SHP77 treated with DMSO at 0.1 percent for 48 hours (cell line): ENCODE data around the gene DPAGT1.
"Not testable (repeated sequence)": the region's sequence is repeated elsewhere in the genome, so short reads cannot be mapped to it uniquely, and the experiment has no call there.

Experiments used
- DNase-seq: peaks from one replicate; lab custom pipeline; 2025; lab: John Stamatoyannopoulos, UW

The DPAGT1 gene

GRCh38 chr11:119101759-119102423 is at the start of gene DPAGT1:
Gene DPAGT1 (minus strand): TSS chr11:119101853. CDS start chr11:119101655, 198 bp downstream.
- peak; percentile 95 for DNase-seq

GRCh38 chr11:119149786-119150275 is 48.2 kb upstream of the DPAGT1 start:
- DNase-seq = no peak

DNA sequence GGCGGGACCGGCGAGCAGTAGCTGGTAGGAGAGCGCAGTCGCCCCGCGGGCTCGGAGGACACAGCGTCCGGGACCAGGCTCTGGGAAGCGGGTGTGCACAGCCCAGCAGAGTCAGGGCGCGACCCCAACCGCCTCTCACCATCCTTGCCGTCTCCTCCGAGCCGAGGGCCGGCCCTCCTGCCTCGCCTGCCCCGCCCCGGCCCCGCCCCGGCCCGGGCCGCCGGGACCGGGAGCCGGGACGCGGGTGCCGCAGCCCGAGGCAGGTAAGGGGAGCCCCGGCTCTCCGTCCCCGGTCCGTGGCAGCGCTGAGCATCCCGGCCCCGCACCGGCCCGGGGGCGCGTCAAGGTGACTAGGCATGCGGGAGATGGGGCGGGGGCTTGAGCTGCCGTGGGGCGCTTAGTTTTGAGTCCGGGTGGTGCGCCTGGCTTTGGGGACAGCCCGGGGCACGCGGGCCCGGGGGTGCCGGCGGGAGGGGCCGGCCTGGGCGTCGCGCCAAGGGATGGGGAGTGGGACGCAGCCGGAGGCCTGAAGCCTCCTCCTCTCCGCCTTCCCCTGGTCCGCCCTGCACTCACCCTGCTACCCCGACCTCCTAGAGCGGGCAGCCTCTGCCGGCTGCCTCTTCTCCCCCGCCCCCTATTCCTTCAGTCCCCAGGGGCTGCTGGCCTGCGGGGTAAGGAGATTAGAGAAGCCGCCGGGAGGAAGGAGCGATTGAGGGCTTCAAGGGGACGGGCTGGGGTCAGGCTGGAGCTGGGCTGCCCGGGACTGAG is 47.5 kb upstream of the DPAGT1 start, which contains the start of gene ABCG4:
TSS of gene ABCG4 (plus strand) at position 35 of the 768 bp plus-strand sequence. CDS start 914 bp downstream, outside the sequence.
- no peak for DNase-seq

GRCh38 chr11:119148720-119149017 is 47.0 kb upstream of the DPAGT1 start:
- DNase-seq = no peak

- DNase-seq = no peak
These were observed 46.1 kb upstream of the DPAGT1 start for GRCh38 chr11:119147604-119148333.

GRCh38 chr11:119145551-119145950 is 43.9 kb upstream of the DPAGT1 start:
- DNase-seq = no peak

DNA sequence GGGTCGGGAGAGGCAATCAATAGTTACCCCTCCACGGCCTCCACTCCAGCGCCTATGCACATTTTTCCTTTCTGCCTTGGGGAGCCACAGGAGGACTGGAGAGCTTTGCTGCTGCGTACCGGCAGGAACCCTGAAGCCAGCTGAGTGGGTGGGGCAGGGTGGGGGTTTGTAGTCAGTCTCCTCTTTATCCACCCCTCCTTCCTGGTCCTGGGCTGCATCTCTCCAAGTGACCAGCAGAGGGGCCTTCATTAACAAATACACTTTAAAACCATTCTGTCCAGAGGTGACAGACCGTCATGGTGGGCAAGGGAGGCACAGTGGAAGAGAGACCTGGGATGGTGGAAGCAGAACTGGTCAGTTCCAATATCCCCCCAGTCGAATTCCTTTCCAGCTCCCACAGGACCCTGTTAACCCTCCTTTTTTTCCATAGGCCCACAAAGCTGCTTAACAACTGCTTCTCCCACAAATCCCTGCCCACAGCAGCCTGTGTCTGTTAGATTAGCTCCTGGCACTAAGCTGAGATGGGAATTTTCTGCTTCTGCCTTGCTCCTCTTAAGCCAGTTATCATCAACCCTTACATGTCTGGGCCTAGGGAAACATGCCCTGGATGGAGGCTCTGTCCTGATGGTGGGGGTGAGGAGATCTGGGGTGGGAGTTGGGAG is 43.3 kb upstream of the DPAGT1 start:
- peak; percentile 56 for DNase-seq

GRCh38 chr11:119139276-119139675 is 37.6 kb upstream of the DPAGT1 start:
- not testable (repeated sequence) for DNase-seq

DNA sequence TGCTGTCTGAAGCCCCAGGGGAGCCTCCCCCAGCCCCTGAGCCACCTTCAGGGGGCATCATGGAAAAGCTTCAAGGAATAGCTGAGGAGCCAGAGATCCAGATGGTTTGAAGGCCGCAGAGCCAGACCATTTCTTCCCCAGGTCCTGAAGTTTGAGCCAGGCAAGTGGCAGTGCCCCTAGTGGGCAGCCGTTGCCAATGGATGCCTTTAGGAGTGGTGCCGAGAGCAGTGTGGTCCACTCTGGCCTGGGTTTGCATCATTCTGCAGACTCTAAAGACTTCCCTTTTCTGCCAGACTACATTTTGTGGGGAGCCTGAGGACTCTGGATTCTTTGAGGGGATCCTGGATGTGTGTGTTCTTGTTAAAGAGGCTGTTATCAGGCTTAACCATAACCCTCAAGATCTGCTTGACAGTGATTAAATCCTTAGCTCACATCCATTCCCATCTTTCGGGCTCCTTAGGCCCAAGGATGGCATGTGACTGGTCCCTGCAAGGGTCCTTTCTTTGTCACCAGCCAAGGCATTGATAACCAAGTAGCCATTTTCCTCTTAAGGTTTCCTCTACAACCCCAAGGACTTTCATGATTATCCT is 32.8 kb upstream of the DPAGT1 start:
- no peak for DNase-seq

GRCh38 chr11:119130662-119131061 is 29.0 kb upstream of the DPAGT1 start:
- DNase-seq = no peak

DNA sequence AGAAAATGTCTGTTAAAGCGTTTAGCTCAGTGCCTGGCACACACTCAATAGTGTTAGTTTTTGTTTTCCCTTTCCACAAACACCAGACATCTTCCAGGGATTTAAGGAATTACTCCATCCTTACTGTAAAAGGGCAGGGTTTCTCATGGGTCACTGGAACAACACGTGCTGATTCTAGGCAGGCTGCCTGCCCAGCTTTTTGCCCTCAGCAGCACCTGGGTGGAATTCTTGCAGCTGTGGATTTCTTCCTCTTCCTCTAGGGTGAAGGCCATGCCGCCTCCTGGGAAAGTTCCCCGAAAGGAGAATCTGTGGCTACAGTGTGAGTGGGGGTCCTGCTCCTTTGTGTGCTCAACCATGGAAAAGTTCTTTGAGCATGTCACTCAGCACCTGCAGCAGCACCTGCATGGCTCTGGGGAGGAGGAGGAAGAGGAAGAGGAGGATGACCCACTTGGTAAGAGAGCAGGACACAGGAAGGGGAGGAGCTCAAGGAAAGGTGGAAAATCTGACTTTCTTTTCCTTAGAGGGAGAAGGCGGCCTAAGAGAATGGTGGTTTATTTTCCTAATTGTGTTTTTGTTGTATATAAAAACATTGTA is 25.1 kb upstream of the DPAGT1 start:
- DNase-seq = no peak

DNA sequence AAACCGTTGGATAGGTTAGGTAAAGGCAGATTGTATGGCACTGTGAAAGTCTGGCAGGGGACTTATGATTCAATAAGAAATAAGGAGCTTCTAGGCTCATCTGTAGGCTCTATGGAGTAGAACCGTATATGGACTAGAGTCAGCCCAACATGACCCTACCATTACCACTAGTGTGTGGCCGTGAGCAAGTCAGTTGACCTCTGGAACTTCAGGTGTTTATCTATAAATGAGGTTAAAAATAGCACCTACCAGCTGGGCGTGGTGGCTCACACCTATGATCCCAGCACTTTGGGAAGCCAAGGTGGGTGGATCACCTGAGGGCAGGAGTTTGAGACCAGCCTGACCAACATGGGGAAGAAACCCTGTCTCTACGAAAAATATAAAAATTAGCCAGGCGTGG is 24.2 kb upstream of the DPAGT1 start:
- DNase-seq = no peak

DNA sequence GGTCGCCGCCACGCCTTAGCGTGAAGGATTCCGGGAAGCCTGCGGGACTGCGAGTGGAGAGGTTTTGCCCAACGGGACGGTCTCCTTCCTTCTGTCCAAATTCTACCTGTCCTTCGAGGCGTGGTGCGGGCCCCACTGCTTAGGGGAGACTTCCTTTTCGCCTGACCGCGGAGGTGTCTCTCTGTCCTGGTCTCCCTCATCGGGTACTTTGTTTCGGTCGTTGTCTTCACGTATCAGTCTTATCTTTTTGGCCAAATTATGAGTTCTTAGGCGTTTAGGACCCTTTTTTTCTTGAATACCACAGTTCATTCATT is 20.1 kb upstream of the DPAGT1 start:
- DNase-seq = no peak

GRCh38 chr11:119121008-119121810 is 19.6 kb upstream of the DPAGT1 start, which contains the start of gene HINFP:
Gene HINFP (plus strand): TSS chr11:119121580. CDS start chr11:119126945, 5,365 bp downstream.
- peak; percentile 96 for DNase-seq

GRCh38 chr11:119120639-119121007 is 19.0 kb upstream of the DPAGT1 start:
- DNase-seq = no peak

DNA sequence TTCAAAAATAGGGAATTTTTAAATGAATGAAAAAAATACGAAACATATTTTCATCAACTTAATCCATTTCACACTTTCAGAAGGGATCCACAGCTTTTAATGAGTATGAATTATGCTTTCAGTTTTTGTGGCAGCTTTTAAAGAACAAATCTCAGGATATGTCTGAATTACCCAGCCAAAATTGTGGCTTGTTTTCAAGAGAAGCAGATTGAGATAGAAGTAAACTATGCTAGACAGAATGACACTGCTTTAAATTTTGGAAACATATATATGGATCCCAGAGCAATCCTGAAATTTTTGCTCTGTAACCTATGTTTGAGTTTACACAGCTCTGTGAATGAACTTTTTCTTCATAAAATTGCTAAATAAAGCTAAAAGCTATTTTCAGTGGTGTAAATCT is 17.3 kb upstream of the DPAGT1 start:
- DNase-seq = no peak

- no peak for DNase-seq
These were observed 16.6 kb upstream of the DPAGT1 start for GRCh38 chr11:119118227-119118626.

DNA sequence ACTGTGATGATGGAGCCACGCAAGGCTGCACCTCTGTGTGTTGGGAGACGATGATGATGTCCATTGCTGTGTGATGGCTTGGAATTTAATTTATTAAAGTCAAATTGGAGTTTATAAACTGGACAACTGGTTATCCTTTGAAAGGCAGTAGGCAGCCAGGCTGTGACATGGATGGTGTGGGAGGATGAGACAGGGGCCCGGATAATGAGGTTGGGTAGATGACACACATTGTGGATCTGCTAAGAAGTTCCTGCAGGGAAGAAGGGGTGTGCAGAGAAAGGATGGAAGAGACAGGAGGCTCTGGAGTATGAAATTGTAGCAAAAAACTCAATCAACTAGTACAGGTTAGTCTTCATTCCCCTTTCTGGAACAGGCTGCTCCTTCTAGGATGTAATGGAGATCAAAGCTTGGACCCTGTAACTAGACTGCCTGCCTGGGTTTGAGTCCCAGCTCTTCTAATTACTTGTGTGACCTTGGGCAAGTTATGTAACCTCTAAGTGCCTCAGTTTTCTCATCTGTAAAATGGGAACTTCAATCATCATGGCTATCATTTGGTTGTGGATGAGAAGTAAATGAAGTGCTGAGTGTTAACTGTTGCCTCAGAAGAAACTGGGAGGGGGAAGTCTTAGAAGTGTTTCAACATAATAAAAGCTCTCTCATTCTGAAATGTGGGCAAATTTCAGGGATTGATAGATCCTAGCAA is 15.5 kb upstream of the DPAGT1 start:
- no peak for DNase-seq

DNA sequence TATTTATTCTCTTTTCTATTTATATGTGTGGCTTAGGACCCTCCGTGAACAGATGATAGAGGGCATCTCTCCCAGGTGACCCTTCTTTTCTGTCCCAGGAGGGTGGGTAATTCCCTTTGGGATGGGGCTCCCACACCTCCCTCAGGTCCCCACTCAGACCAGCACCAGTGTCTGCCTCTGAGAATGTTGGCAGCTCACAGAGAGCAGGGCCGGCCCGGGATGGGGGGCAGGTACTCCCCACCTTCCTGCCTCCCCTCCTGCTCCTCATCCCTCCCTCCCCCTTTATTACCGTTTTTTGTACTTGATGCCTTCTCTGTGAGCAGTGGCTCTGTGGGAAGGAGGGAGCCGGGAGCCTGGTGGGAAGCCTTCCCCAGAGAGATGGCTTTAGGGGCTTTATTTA is 14.9 kb upstream of the DPAGT1 start:
- DNase-seq = no peak

DNA sequence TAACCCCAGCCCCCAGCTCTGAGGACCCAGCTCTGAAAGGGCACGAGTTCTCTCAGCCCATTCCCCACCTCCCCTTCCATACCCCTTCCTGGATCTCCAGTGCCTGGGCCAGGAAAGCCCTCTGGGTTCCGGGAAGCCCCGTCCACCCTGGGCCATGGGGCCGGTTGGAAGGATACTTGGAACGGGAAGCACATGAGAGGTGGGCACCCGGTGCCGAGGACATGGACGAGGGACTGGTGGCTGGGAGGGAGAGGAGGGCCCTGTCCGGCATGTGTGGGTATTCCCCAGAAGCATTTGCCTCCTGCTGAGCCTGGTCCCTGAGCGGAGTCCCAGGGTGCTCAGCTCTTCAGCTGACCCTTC is 14.6 kb upstream of the DPAGT1 start:
- no peak for DNase-seq
